Stimulated activated CD4-positive, alpha-beta T cell treated with anti-CD3 and anti-CD28 coated beads, Interleukin-4, amount 100 ng/mL, for 24 hours (primary cell): ENCODE data around the gene SBF2.
A peak's percentile ranks its signal among the peaks of the same experiment; 100 is the strongest.

Experiments used
- DNase-seq: peaks from one replicate; pipeline ENCODE4 v3.0.0-alpha.2; 2020

SBF2 gene

GRCh38 chr11:10317151-10317755 is 23.2 kb upstream of the SBF2 start:
- no peak for DNase-seq

- DNase-seq = no peak
Measured at GRCh38 chr11:10315083-10315482, 21.1 kb upstream of the SBF2 start.

- no peak for DNase-seq
Measured at GRCh38 chr11:10314199-10315072, 20.4 kb upstream of the SBF2 start.

GRCh38 chr11:10311802-10312201 is 17.8 kb upstream of the SBF2 start:
- no peak for DNase-seq

GRCh38 chr11:10310301-10310841 is 16.4 kb upstream of the SBF2 start:
- DNase-seq = no peak

GRCh38 chr11:10309163-10310093 is 15.4 kb upstream of the SBF2 start:
- DNase-seq = no peak

- no peak for DNase-seq
Measured at GRCh38 chr11:10308201-10308954, 14.4 kb upstream of the SBF2 start.

- DNase-seq = peak; percentile 83
Measured at GRCh38 chr11:10307400-10308200, 13.6 kb upstream of the SBF2 start.

GRCh38 chr11:10307022-10307399 is 13.0 kb upstream of the SBF2 start:
- no peak for DNase-seq

- DNase-seq = no peak
Measured at GRCh38 chr11:10305964-10306918, 12.2 kb upstream of the SBF2 start.

- no peak for DNase-seq
Measured at GRCh38 chr11:10305262-10305963, 11.4 kb upstream of the SBF2 start.

GRCh38 chr11:10304495-10305261 is 10.7 kb upstream of the SBF2 start, which contains the start of gene ADM:
TSS of gene ADM (plus strand) at chr11:10305073. CDS start at chr11:10305701, 628 bp downstream.
- peak; percentile 34 for DNase-seq

GRCh38 chr11:10303558-10304363 is 9.7 kb upstream of the SBF2 start:
- peak; percentile 28 for DNase-seq

- peak; percentile 62 for DNase-seq
Measured at GRCh38 chr11:10302744-10303557, 8.9 kb upstream of the SBF2 start.

GRCh38 chr11:10302359-10302743 is 8.3 kb upstream of the SBF2 start:
- DNase-seq = no peak

- DNase-seq = no peak
Measured at GRCh38 chr11:10301656-10302358, 7.8 kb upstream of the SBF2 start.
